GM12878 (cell line): ENCODE measurements around the gene IMMP2L.

Experiments used
- ATF7 ChIP-seq: fragments of 450-650 bp; IDR thresholded peaks from 2 replicates; pipeline ENCODE4 v1.6.1; 2016; ENCODE audit warnings: low read depth, mild to moderate bottlenecking
- BHLHE40 ChIP-seq, 2 experiments: fragments of 450-650 bp in 1 of 2; IDR thresholded peaks; 2 replicates each; pipeline ENCODE4 v1.6.1; 2011 to 2017; ENCODE audit warnings: low read depth in 2 of 2, borderline replicate concordance in 1 of 2, improper control_type of control experiment in 1 of 2, low read length in 1 of 2, mild to moderate bottlenecking in 1 of 2
- CTCF ChIP-seq, 3 experiments: IDR thresholded peaks in 2 of 3; conservative IDR thresholded peaks in 1 of 3; 2 replicates each; pipeline ENCODE4 v1.5.1; 2011; ENCODE audit warnings: low read depth in 3 of 3, low read length in 3 of 3, mild to moderate bottlenecking in 3 of 3, control low read depth in 2 of 3, moderate library complexity in 2 of 3, inconsistent platforms in 1 of 3, mixed read lengths in 1 of 3; ENCODE audit not compliant: control insufficient read depth in 2 of 3, insufficient read depth in 1 of 3; ENCODE audit errors: extremely low read depth in 1 of 3
- EZH2 ChIP-seq: IDR thresholded peaks from 2 replicates; pipeline ENCODE4 v1.6.1; 2012; ENCODE audit warnings: low read depth, mild to moderate bottlenecking, control low read depth, inconsistent platforms, low read length, borderline replicate concordance; ENCODE audit not compliant: control insufficient read depth
- HDGF ChIP-seq: fragments of 450-650 bp; IDR thresholded peaks from 2 replicates; pipeline ENCODE4 v1.6.1; 2016; ENCODE audit warnings: antibody characterized with exemption
- POLR2A ChIP-seq: IDR thresholded peaks from 2 replicates; pipeline ENCODE4 v1.6.1; 2011; ENCODE audit warnings: low read depth, mild to moderate bottlenecking, low read length
- RB1 ChIP-seq: fragments of 450-650 bp; formaldehyde crosslinking; IDR thresholded peaks from 2 replicates; pipeline ENCODE4 v1.6.1; 2017; ENCODE audit warnings: mild to moderate bottlenecking, borderline replicate concordance
- SIN3A ChIP-seq: IDR thresholded peaks from 2 replicates; pipeline ENCODE4 v1.6.1; 2012; ENCODE audit warnings: low read depth, low read length, improper control_type of control experiment
- SP1 ChIP-seq: IDR thresholded peaks from one replicate; pipeline ENCODE4 v1.6.1; 2011; ENCODE audit warnings: low read depth, low read length
- TF ChIP-seq, protein P1 (sequence below): fragments of 450-650 bp; IDR thresholded peaks from 2 replicates; pipeline ENCODE4 v1.6.1; 2016; ENCODE audit warnings: mild to moderate bottlenecking, moderate library complexity, borderline replicate concordance

GRCh38 chr7:110720626-110721025 is 841.7 kb downstream of the IMMP2L start:
- no peak for TF ChIP-seq SP1
- no peak for TF ChIP-seq BHLHE40 (IDR thresholded peaks at IDR 0.05; ENCODE audit: borderline replicate concordance in 1 of 2, low read depth in 2 of 2, low read length in 1 of 2)
- no peak for TF ChIP-seq HDGF
- TF ChIP-seq, protein P1, sequence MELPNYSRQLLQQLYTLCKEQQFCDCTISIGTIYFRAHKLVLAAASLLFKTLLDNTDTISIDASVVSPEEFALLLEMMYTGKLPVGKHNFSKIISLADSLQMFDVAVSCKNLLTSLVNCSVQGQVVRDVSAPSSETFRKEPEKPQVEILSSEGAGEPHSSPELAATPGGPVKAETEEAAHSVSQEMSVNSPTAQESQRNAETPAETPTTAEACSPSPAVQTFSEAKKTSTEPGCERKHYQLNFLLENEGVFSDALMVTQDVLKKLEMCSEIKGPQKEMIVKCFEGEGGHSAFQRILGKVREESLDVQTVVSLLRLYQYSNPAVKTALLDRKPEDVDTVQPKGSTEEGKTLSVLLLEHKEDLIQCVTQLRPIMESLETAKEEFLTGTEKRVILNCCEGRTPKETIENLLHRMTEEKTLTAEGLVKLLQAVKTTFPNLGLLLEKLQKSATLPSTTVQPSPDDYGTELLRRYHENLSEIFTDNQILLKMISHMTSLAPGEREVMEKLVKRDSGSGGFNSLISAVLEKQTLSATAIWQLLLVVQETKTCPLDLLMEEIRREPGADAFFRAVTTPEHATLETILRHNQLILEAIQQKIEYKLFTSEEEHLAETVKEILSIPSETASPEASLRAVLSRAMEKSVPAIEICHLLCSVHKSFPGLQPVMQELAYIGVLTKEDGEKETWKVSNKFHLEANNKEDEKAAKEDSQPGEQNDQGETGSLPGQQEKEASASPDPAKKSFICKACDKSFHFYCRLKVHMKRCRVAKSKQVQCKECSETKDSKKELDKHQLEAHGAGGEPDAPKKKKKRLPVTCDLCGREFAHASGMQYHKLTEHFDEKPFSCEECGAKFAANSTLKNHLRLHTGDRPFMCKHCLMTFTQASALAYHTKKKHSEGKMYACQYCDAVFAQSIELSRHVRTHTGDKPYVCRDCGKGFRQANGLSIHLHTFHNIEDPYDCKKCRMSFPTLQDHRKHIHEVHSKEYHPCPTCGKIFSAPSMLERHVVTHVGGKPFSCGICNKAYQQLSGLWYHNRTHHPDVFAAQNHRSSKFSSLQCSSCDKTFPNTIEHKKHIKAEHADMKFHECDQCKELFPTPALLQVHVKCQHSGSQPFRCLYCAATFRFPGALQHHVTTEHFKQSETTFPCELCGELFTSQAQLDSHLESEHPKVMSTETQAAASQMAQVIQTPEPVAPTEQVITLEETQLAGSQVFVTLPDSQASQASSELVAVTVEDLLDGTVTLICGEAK, result no peak
- no peak for TF ChIP-seq SIN3A
- no peak for TF ChIP-seq CTCF (IDR thresholded peaks at IDR 0.05 in 2 of 3, conservative IDR thresholded peaks at IDR 0.05 in 1 of 3; ENCODE audit: control insufficient read depth in 2 of 3, extremely low read depth in 1 of 3, insufficient read depth in 1 of 3, low read depth in 3 of 3, low read length in 3 of 3)
- no peak for TF ChIP-seq EZH2
- no peak for TF ChIP-seq POLR2A
- TF ChIP-seq ATF7, result no peak
- TF ChIP-seq RB1, result no peak
